ENCODE data around the gene DOCK2. TPM values are rescaled to one million over a fixed set of nuclear protein-coding genes. Genes with fewer than 3 reads are reported as not detected.

Gene DOCK2
- total and polyA plus RNA-seq, 8 donors, result 4.3 to 101 (median 5.3) TPM

DNA sequence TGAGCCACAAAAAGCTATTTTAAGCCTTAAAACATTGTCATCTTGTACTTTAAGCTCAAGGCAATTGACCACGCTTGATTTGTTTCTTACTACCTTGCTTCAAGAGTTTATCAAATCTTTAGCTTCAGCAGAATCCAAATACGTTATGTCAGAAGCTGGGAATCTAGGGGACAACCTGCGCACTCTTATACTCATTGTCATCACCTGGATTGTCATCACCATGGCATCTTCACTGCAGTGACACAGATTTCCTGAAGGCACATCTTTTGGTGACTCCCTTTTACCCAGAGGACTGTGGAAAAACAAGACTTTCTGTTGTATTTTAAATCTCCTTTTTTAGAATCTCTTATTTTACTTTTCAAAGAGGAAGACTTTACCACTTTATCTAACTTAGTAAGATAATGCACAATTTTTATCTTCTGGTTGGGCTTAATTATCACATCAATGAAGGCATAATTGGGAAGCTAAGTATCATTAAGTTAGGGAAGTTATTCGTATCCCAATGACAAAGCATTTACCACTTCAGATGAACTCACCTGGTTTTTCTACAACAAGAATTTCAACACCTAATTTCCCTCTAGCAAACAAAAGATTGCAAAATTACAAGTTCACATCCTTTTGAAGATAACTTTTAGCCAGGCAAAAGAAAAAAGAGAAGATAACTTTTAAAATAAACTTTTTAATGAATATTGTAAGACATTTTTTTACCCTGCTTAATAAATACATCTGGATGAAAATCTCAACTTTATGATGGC is 162.0 kb downstream of the DOCK2 start:
- Histone ChIP-seq H3K27me3 (no peaks in the 10 kb centered on the region), H3K4me3 (no peak overlapping the region), H3K9me3 (no peaks in the 10 kb centered on the region), H3K36me3 (peaks cover 0 to 14% of the 10 kb centered on the region in 2 donors), H3K27ac (no peak overlapping the region), H3K4me1 (peaks cover 0 to 17% of the 10 kb centered on the region in 2 donors)
- DNase-seq (no peak), ATAC-seq (no peak)
- intact Hi-C loops (cut with DNase I), result no loop called here
- no peak for TF ChIP-seq CTCF (IDR thresholded peaks at IDR 0.05)

DNA sequence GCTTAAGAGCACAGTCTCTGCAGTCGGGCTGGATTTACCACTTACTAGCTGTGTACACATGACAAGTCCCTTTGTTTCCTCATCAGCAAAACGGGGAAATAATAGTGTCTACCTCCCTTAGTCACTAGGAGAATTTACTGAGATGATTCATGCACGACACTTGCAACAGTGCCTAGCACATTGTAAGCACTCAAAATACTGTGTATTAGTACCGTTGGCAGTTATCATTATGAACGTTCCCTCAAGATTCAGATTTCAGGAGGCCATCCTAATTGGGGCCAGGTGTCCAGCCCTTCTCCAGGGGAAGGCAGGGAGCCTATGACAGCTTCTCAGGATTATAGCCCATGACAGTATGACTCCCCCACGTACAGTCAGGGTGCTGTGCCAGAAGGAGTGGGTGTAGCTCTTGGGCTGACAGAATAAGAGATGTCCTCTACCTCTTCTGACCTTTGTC is 164.3 kb downstream of the DOCK2 start:
- intact Hi-C loops (cut with DNase I), result no loop called here
- H3K9me3 ChIP-seq, result no peaks in the 10 kb centered on the region
- peaks cover 0 to 17% of the 10 kb centered on the region in 2 donors for H3K4me1 ChIP-seq
- H3K27me3 ChIP-seq, result no peaks in the 10 kb centered on the region
- no peak overlapping the region for H3K4me3 ChIP-seq
- DNase-seq (no peak), ATAC-seq (no peak)
- no peak for TF ChIP-seq CTCF (IDR thresholded peaks at IDR 0.05)
- H3K27ac ChIP-seq, result peak overlapping the region in 1 of 2 donors; percentile 7
- H3K36me3 ChIP-seq, result peaks cover 0 to 8% of the 10 kb centered on the region in 2 donors

GRCh38 chr5:169801781-169802180 is 164.7 kb downstream of the DOCK2 start:
- ATAC-seq, result no peak
- intact Hi-C loops (cut with DNase I), result no loop called here
- no peak for TF ChIP-seq CTCF (IDR thresholded peaks at IDR 0.05)

GRCh38 chr5:169803077-169803981 is 166.3 kb downstream of the DOCK2 start:
- H3K4me3 ChIP-seq, result no peak overlapping the region
- intact Hi-C loops (cut with DNase I), result no loop called here
- peaks cover 0 to 17% of the 10 kb centered on the region in 2 donors for H3K4me1 ChIP-seq
- no peaks in the 10 kb centered on the region for H3K9me3 ChIP-seq
- DNase-seq (peak in 2 of 4 donors; percentile 86 to 93), ATAC-seq (peak; percentile 80)
- H3K27me3 ChIP-seq, result no peaks in the 10 kb centered on the region
- H3K36me3 ChIP-seq, result peaks cover 0 to 5% of the 10 kb centered on the region in 2 donors
- TF ChIP-seq CTCF (IDR thresholded peaks at IDR 0.05), result no peak
- peak overlapping the region in 1 of 2 donors; percentile 30 for H3K27ac ChIP-seq

More at GRCh38 chr5:169801781-169802180, 164.7 kb downstream of the DOCK2 start:
- peaks cover 0 to 8% of the 10 kb centered on the region in 2 donors for H3K36me3 ChIP-seq
- H3K27me3 ChIP-seq, result no peaks in the 10 kb centered on the region
- H3K9me3 ChIP-seq, result no peaks in the 10 kb centered on the region
- H3K4me1 ChIP-seq, result peaks cover 0 to 17% of the 10 kb centered on the region in 2 donors
- no peak for DNase-seq
- H3K4me3 ChIP-seq, result no peak overlapping the region
- H3K27ac ChIP-seq, result no peak overlapping the region

DNA sequence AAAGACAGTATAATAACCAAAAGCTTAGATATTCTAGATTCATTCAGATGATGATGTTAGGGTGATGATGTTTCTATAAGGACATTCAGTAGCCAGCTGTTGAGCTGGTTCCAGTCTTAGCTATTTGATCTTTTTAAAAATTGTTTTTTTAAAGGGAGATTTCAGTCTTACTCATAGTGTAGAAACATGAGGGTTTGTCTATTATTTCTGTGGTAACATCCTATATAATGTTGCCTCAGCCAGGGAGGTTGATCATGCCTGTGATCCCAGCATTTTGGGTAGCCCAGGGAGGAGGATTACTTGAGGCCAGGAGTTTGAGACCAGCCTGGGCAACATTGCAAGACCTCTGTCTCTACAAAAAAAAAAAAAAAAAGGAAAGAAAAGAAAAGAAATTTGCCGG is 167.8 kb downstream of the DOCK2 start:
- no peak overlapping the region for H3K4me3 ChIP-seq
- peaks cover 0 to 5% of the 10 kb centered on the region in 2 donors for H3K36me3 ChIP-seq
- no peaks in the 10 kb centered on the region for H3K9me3 ChIP-seq
- no peak for TF ChIP-seq CTCF (IDR thresholded peaks at IDR 0.05)
- H3K27ac ChIP-seq, result no peak overlapping the region
- H3K4me1 ChIP-seq, result peaks cover 0 to 21% of the 10 kb centered on the region in 2 donors
- H3K27me3 ChIP-seq, result no peaks in the 10 kb centered on the region
- DNase-seq (no peak), ATAC-seq (no peak)
- intact Hi-C loops (cut with DNase I), result no loop called here
